ENCODE results near the gene PPP1R3F. TPM values are rescaled to one million over a fixed set of nuclear protein-coding genes. Genes with fewer than 3 reads are reported as not detected.

Gene PPP1R3F
- total and polyA plus RNA-seq, 9 of the 15 experiments (the other 6 are each of a cell fraction or from before 2014, with no cell fraction given), result 0.03 to 0.91 (median 0.43) TPM; not detected in 1

GRCh38 chrX:49291615-49292337, 22.2 kb downstream of the PPP1R3F start:
- H3K27me3 ChIP-seq (ENCODE audit: control insufficient read depth in 2 of 2, insufficient read depth in 2 of 2, low read length in 2 of 2), result no peaks in the 10 kb centered on the region
- H4K20me1 ChIP-seq (replicated peaks; ENCODE audit: control insufficient read depth, insufficient read depth, low read length), result no peaks in the 10 kb centered on the region
- no peak overlapping the region for H3K4me3 ChIP-seq
- 6% methylated on average over 11 of the region's 11 CpGs for WGBS (ENCODE audit: insufficient coverage, low coverage, missing lambda C conversion rate)
- H3K27ac ChIP-seq (ENCODE audit: extremely low read depth, low read depth, low read length), result no peak overlapping the region
- no peaks in the 10 kb centered on the region for H3K9me1 ChIP-seq (ENCODE audit: control insufficient read depth, insufficient read depth, low read length)
- H3K9ac ChIP-seq (ENCODE audit: insufficient read depth in 1 of 2, low read depth in 2 of 2, low read length in 2 of 2), result no peak overlapping the region; a peak in 1 of 4 replicates
- CTCF ChIA-PET (ENCODE audit: low intra/inter-chr PET ratio), result interaction anchor here (0.5 to 1.6 kb wide), 2 partner anchors 463 to 777 kb away, joined by 3 read pairs; no protein-coding TSS in a partner anchor
- peak; percentile 98 for ATAC-seq
- H3K36me3 ChIP-seq (ENCODE audit: control insufficient read depth, insufficient read depth, low read length), result no peaks in the 10 kb centered on the region
- peak overlapping the region; percentile 75 for H2AFZ ChIP-seq (ENCODE audit: low read depth, low read length)
- DNase-seq (ENCODE audit: extremely low read depth in 1 of 4, low spot score in 3 of 4), result peak; percentile 58 to 86 (median 64)
- H3K9me3 ChIP-seq (replicated peaks; ENCODE audit: control insufficient read depth, insufficient read depth, low read depth, low read length), result no peaks in the 10 kb centered on the region
- intact Hi-C loops (cut with micrococcal nuclease), result loop anchor here (2.0 to 5.0 kb wide), 3 partner anchors 345 to 546 kb away; no protein-coding TSS in a partner anchor
- peaks cover 4 to 13% of the 10 kb centered on the region in 2 experiments; a peak in 4 of 5 replicates for H3K4me1 ChIP-seq (replicated peaks in 1 of 2; ENCODE audit: control insufficient read depth in 2 of 2, insufficient read depth in 2 of 2, low read length in 2 of 2)
- POLR2A ChIA-PET, result interaction anchor here (0.6 kb wide), 1 partner anchor 18 kb away, joined by 4 read pairs; no protein-coding TSS in a partner anchor
- FAIRE-seq, result peak; percentile 97
- in situ Hi-C loops (cut with MboI), result loop anchor here (10.0 kb wide), 1 partner anchor 243 kb away; the partner anchor contains the start of gene GAGE12C
- H3K79me2 ChIP-seq (ENCODE audit: control insufficient read depth, insufficient read depth, low read length), result no peaks in the 10 kb centered on the region
- no TSS peak for BruUV-seq (replicated peaks)
- H3K4me2 ChIP-seq (ENCODE audit: insufficient read depth, low read length), result peak overlapping the region; percentile 31; the same call in 1 of the 2 replicates
- TF ChIP-seq RAD21 (CRISPR knock-in tag; conservative IDR thresholded peaks at IDR 0.05 in 1 of 2, IDR thresholded peaks at IDR 0.05 in 1 of 2) (peak; percentile 58 to 85), MTA3 (IDR thresholded peaks at IDR 0.05; ENCODE audit: borderline replicate concordance) (peak; percentile 56; the same call in 1 of the 2 replicates), ESRRA (IDR thresholded peaks at IDR 0.05; ENCODE audit: borderline replicate concordance, low read depth) (peak; percentile 39; the same call in 1 of the 2 replicates), TAF15 (IDR thresholded peaks at IDR 0.05; ENCODE audit: low read depth, low read length) (no peak), YY1 (IDR thresholded peaks at IDR 0.05; ENCODE audit: borderline replicate concordance in 1 of 3, control insufficient read depth in 1 of 3, extremely low read depth in 1 of 3, insufficient read depth in 3 of 3, insufficient read length in 1 of 3, insufficient replicate concordance in 2 of 3, low read depth in 1 of 3, low read length in 2 of 3) (peak in 1 of 3 experiments; percentile 61), PCBP2 (IDR thresholded peaks at IDR 0.05; ENCODE audit: low read depth, low read length, poor library complexity, severe bottlenecking) (no peak), ZNF77 (CRISPR knock-in tag; IDR thresholded peaks at IDR 0.05) (no peak), MEF2D (tag; conservative IDR thresholded peaks at IDR 0.05; ENCODE audit: low read depth) (no peak), NFIX (CRISPR knock-in tag; IDR thresholded peaks at IDR 0.05; ENCODE audit: low read depth) (no peak), ZNF512 (tag; IDR thresholded peaks at IDR 0.05) (no peak), CC2D1A (IDR thresholded peaks at IDR 0.05) (peak; percentile 68), ZNF324 (CRISPR knock-in tag; IDR thresholded peaks at IDR 0.05) (no peak), SPI1 (IDR thresholded peaks at IDR 0.05; ENCODE audit: borderline replicate concordance, low read depth, low read length) (peak; percentile 70)
- TF ChIP-seq, protein P1, sequence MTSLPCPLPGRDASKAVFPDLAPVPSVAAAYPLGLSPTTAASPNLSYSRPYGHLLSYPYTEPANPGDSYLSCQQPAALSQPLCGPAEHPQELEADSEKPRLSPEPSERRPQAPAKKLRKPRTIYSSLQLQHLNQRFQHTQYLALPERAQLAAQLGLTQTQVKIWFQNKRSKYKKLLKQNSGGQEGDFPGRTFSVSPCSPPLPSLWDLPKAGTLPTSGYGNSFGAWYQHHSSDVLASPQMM (CRISPR knock-in tag; IDR thresholded peaks at IDR 0.05), result no peak

All from K562 (cell line).